ENCODE results near the gene LEP.
"Not testable (repeated sequence)": the region's sequence is repeated elsewhere in the genome, so short reads cannot be mapped to it uniquely, and the experiment has no call there.

- TF ChIP-seq, protein P1, sequence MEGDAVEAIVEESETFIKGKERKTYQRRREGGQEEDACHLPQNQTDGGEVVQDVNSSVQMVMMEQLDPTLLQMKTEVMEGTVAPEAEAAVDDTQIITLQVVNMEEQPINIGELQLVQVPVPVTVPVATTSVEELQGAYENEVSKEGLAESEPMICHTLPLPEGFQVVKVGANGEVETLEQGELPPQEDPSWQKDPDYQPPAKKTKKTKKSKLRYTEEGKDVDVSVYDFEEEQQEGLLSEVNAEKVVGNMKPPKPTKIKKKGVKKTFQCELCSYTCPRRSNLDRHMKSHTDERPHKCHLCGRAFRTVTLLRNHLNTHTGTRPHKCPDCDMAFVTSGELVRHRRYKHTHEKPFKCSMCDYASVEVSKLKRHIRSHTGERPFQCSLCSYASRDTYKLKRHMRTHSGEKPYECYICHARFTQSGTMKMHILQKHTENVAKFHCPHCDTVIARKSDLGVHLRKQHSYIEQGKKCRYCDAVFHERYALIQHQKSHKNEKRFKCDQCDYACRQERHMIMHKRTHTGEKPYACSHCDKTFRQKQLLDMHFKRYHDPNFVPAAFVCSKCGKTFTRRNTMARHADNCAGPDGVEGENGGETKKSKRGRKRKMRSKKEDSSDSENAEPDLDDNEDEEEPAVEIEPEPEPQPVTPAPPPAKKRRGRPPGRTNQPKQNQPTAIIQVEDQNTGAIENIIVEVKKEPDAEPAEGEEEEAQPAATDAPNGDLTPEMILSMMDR (conservative IDR thresholded peaks at IDR 0.05) = not testable (repeated sequence)
- TF ChIP-seq ZFX (IDR thresholded peaks at IDR 0.05) = not testable (repeated sequence)
Observed at GRCh38 chr7:128298004-128298403, 56.9 kb downstream of the LEP start.

All from C4-2B (cell line).